Uterus (tissue), 4 donors: ENCODE results near the gene EPB42. TPM values are rescaled to one million over a fixed set of nuclear protein-coding genes. Genes with fewer than 3 reads are reported as not detected.

Source experiments
- DNase-seq, 2 donors: peaks; one replicate each; pipeline ENCODE4 v3.0.0-alpha.2; 2019 to 2020
- H3K27ac ChIP-seq, 2 donors: fragments of 200-600 bp; sonication (generic); 1 replicate in 1 of 2; 2 replicates in 1 of 2; pipeline ENCODE4 v1.5.1; 2016 to 2018
- H3K27me3 ChIP-seq, 2 donors: fragments of 200-600 bp; sonication (generic); one replicate each; pipeline ENCODE4 v1.5.1; 2018 to 2019; ENCODE audit warnings: control low read depth in 1 of 2
- H3K36me3 ChIP-seq, 2 donors: fragments of 200-600 bp; sonication (generic); one replicate each; pipeline ENCODE4 v1.5.1; 2019; ENCODE audit warnings: control low read depth in 1 of 2
- H3K4me1 ChIP-seq, 2 donors: fragments of 200-600 bp; sonication (generic); one replicate each; pipeline ENCODE4 v1.5.1; 2018 to 2019; ENCODE audit warnings: control low read depth in 1 of 2
- H3K4me3 ChIP-seq, 2 donors: fragments of 200-600 bp; sonication (generic); 1 replicate in 1 of 2; 2 replicates in 1 of 2; pipeline ENCODE4 v1.5.1; 2018 to 2019; ENCODE audit warnings: mild to moderate bottlenecking in 1 of 2
- H3K9me3 ChIP-seq, 2 donors: fragments of 200-600 bp; sonication (generic); one replicate each; pipeline ENCODE4 v1.5.1; 2019; ENCODE audit warnings: control low read depth in 1 of 2
- CTCF ChIP-seq, 4 experiments: fragments of 200-600 bp in 2 of 4; fragments of 450-650 bp in 2 of 4; sonication (generic) in 2 of 4; IDR thresholded peaks; one replicate each; pipeline ENCODE4 v1.5.1; 2016 to 2019; ENCODE audit warnings: antibody characterized with exemption in 4 of 4, mild to moderate bottlenecking in 2 of 4, moderate library complexity in 1 of 4
- POLR2A ChIP-seq, 2 donors: fragments of 450-650 bp; IDR thresholded peaks; one replicate each; pipeline ENCODE4 v1.6.1; 2016; ENCODE audit warnings: antibody characterized with exemption in 2 of 2, mild to moderate bottlenecking in 1 of 2, moderate library complexity in 1 of 2
- intact Hi-C: fragments of 100-400 bp; cut with DNase I; formaldehyde crosslinking; loops from one replicate; pipeline ENCODE4 v1.15.1; 2023; ENCODE audit warnings: low total_unique reads
- total RNA-seq, 4 donors: library from RNA; depleted of rRNA in 3 of 4; stranded (reverse); fragments of >200 nt in 3 of 4; gene quantifications; one replicate each; pipeline versions ENCODE4 v1.1.0 to v1.2.4, GENCODE V29; 2014 to 2023
- donor health status: DM: yes; HTN: yes; CAD: no.

Gene EPB42
- total RNA-seq, 4 donors from 2014 or later, result 2.6 TPM; not detected in 3

DNA sequence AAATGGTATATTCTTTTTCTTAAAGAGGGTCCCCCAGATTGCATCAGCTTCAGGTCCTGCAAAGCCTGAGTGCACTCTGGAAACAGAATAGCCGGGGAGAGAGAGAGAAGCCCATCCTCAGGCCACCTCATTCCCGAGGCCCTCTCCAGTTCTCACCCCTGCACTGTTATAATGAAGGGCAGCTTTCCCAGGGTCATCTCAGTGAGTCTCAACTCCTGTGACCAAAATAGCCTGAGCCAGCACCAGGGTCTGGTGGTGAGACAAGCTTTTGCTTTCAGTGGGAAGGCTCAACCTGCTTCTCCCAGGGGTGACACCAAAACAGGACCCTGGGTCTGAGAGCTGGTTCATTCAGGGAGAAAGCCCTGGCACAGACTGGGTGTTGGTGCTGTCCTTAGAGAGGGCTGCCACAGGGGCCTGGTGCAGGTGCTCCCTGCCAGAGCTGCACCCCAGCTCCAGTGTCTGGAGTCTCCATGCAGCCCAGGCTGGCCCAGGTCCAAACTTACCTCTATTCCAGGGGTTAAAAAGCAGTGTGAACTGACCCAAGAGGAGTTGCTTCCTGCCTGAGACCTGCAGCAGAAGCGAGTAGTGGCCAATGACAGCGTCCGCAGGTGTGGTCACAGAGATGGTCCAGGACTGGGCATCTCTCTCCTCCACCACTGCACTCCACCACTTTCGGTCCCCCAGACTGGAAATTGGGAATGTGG lies 6.1 kb downstream of the EPB42 start:
- TF ChIP-seq CTCF (IDR thresholded peaks at IDR 0.05) (no peak), POLR2A (IDR thresholded peaks at IDR 0.05) (no peak)
- H3K9me3 ChIP-seq, result no peaks in the 10 kb centered on the region
- intact Hi-C loops, result no loop called here

GRCh38 chr15:43214169-43214568 lies 6.6 kb downstream of the EPB42 start:
- H3K27ac ChIP-seq, result no peak overlapping the region
- no peak for TF ChIP-seq CTCF (IDR thresholded peaks at IDR 0.05)
- TF ChIP-seq POLR2A (IDR thresholded peaks at IDR 0.05), result no peak
- no peaks in the 10 kb centered on the region for H3K36me3 ChIP-seq
- H3K9me3 ChIP-seq, result no peaks in the 10 kb centered on the region
- no peak overlapping the region for H3K4me3 ChIP-seq
- intact Hi-C loops, result no loop called here
- no peaks in the 10 kb centered on the region for H3K4me1 ChIP-seq
- H3K27me3 ChIP-seq, result no peaks in the 10 kb centered on the region
- DNase-seq, result no peak

More for the DNA sequence above, 6.1 kb downstream of the EPB42 start:
- Histone ChIP-seq H3K27me3 (no peaks in the 10 kb centered on the region), H3K36me3 (no peaks in the 10 kb centered on the region), H3K4me1 (no peaks in the 10 kb centered on the region), H3K27ac (no peak overlapping the region), H3K4me3 (no peak overlapping the region)
- no peak for DNase-seq

DNA sequence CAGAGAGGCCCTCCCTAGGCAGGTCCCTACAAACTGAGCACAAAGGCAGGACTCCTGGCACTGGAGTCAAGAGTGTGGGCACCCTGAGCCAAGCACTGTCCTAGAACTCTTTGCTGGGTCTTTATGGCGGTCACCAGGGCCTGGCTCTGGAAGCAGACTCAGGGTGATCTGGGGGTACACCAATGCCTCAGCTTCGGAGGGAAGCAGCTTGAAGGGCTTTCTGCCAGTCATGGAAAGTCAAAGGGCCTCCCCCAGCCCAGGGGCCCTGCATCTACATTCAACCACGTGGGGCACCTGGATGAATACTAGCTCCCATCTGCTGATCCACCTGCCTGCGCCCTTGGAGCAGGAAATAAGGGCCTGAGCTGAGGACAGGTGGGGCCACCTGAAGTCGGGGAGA lies 7.4 kb downstream of the EPB42 start:
- Histone ChIP-seq H3K27ac (no peak overlapping the region), H3K9me3 (no peaks in the 10 kb centered on the region), H3K36me3 (no peaks in the 10 kb centered on the region), H3K4me1 (no peaks in the 10 kb centered on the region), H3K27me3 (no peaks in the 10 kb centered on the region), H3K4me3 (no peak overlapping the region)
- DNase-seq, result no peak
- TF ChIP-seq POLR2A (IDR thresholded peaks at IDR 0.05) (no peak), CTCF (IDR thresholded peaks at IDR 0.05) (no peak)
- intact Hi-C loops, result no loop called here

DNA sequence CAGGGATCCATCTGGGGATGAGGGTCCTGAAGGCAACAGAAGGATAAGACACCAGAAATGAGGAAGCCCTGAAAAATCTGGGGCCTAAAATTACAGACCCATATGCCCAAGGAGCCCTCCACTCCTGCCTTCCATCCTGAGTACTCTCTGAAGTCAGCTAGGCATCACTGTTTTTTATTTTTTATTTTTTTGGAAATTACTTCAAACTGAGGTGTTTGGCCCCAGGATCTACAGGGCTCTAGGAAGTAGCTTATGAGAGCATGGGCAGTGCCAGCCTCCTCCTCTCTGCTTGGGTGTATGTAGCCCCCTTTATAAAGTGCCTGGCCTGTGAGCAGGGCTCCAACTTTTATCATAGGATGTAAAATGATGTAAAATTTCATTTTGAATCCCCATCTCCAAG lies 7.9 kb downstream of the EPB42 start:
- DNase-seq, result no peak
- Histone ChIP-seq H3K9me3 (no peaks in the 10 kb centered on the region), H3K4me1 (no peaks in the 10 kb centered on the region), H3K27me3 (no peaks in the 10 kb centered on the region), H3K36me3 (no peaks in the 10 kb centered on the region), H3K27ac (no peak overlapping the region), H3K4me3 (no peak overlapping the region)
- TF ChIP-seq CTCF (IDR thresholded peaks at IDR 0.05), result no peak
- no peak for TF ChIP-seq POLR2A (IDR thresholded peaks at IDR 0.05)
- intact Hi-C loops, result no loop called here

GRCh38 chr15:43212299-43212698 lies 8.5 kb downstream of the EPB42 start:
- no peak for DNase-seq
- H3K36me3 ChIP-seq, result no peaks in the 10 kb centered on the region
- TF ChIP-seq POLR2A (IDR thresholded peaks at IDR 0.05), result no peak
- TF ChIP-seq CTCF (IDR thresholded peaks at IDR 0.05), result no peak
- H3K9me3 ChIP-seq, result no peaks in the 10 kb centered on the region
- no peak overlapping the region for H3K27ac ChIP-seq
- no peaks in the 10 kb centered on the region for H3K4me1 ChIP-seq
- no peak overlapping the region for H3K4me3 ChIP-seq
- intact Hi-C loops, result no loop called here
- H3K27me3 ChIP-seq, result no peaks in the 10 kb centered on the region
